ENCODE results near the gene DENND2A.
A peak's percentile ranks its signal among the peaks of the same experiment; 100 is the strongest.
"Not testable (repeated sequence)": the region's sequence is repeated elsewhere in the genome, so short reads cannot be mapped to it uniquely, and the experiment has no call there.

DENND2A gene

DNA sequence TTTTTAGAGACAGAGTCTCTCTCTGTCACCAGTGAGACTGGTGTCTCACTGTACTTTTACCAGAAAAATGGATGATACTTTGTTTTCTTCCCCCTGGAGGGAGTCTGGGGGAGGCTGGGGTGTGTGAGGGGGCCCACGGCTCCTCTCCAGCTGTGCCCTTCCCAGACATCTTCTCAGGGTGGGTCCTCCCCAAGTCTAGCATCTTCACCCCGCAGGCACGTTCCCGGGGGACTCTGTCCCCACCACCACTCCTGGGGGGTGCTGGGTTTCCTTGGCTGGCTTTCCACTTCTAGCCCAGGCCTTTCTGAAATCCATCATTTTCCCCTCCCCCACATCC, 99.5 kb downstream of the DENND2A start:
- no peaks in the 10 kb centered on the region for H3K9me3 Mint-ChIP-seq
- ATAC-seq (no peak), DNase-seq (no peak)
- H3K4me1 Mint-ChIP-seq, result no peaks in the 10 kb centered on the region
- peaks cover 37% of the 10 kb centered on the region for H3K27me3 Mint-ChIP-seq
- no peak overlapping the region for H3K4me3 Mint-ChIP-seq
- H3K27ac Mint-ChIP-seq, result no peak overlapping the region

DNA sequence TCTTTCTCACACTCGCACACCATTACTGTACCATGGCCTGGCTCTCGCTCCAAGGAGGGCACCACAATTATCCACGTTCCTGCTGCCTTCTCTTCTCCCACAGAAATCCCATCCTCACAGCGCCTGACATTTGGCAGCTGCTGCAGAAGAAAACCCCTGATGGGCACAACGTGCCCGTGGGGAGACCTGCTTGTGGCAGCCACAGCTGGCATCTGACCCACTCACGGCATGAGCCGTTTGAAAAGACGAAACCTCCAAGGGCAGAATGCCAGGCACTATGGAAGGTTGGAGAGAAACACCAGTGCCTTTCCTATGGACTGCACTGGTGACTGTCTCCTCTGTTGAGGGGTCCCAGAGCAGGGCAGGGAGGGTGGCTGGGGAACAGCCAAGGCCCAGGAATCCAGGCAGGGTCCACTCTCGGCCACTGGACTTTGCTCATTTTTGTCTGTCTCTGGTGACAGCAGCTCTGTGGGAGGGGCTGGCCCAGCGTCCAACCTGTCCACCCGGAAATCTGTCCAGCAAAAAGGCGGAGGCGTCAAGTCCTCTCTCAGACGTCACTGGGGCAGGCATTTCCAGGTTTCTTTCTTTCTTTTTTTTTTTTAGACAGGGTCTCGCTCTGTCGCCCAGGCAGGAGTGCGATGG, 100.4 kb downstream of the DENND2A start:
- no peaks in the 10 kb centered on the region for H3K4me1 Mint-ChIP-seq
- H3K27ac Mint-ChIP-seq, result no peak overlapping the region
- peaks cover 37% of the 10 kb centered on the region for H3K27me3 Mint-ChIP-seq
- no peak for DNase-seq
- no peak for ATAC-seq
- no peak overlapping the region for H3K4me3 Mint-ChIP-seq
- H3K9me3 Mint-ChIP-seq, result no peaks in the 10 kb centered on the region

DNA sequence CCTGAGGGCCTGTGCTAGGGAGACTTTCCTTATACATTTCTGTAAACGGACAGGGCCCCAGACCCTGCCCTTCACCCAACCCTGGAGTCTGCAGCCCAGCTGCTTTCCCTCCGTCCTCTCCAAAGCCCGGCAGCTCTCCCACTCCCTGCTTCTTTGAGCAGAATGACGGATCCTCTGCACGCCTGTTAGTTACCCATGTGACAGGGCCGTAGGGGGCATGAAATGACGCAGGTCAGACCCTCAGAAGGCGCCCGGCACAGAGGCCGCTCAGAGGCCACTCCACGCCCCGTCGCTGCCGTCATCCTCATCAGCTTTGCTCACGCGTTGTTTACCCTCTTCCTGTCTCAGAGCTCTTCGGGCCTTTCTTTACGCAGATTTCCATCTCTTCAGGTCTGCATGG, 101.2 kb downstream of the DENND2A start:
- DNase-seq, result no peak
- no peaks in the 10 kb centered on the region for H3K9me3 Mint-ChIP-seq
- H3K4me1 Mint-ChIP-seq, result no peaks in the 10 kb centered on the region
- no peak for ATAC-seq
- H3K27me3 Mint-ChIP-seq, result peaks cover 37% of the 10 kb centered on the region
- no peak overlapping the region for H3K27ac Mint-ChIP-seq
- no peak overlapping the region for H3K4me3 Mint-ChIP-seq

DNA sequence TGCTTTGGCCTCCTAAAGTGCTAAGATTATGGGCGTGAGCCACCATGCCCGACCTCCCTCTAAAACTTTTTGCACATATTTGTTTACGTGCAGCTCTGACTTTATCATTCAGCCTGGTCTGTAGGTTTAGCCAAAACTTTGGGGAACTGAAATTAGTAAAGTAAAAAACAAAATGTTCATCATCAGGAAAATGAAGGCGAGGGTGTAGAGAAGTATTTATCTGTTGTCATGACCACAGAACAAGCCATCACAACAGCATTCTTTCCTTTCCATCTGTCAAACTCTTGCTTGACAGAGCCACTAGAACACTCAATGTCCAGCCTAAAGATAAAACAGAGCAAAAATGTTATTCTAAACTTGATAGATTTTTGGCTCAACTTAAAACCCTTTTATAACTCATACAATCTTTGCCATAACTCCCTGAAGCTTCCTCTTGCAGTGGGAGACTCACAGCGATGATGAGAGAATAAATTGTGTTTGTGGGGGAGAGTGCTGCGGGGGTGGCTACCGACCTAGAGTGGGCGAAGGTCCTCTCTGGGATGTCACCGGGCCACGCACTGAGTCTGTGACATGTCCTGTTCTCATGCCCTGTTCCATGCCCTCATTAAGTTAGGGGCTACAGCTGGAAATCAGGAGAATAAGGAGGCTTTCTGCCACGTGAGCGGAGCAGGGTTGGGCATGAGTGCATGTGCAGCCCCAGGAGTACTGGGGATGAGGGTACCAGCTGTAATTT, 102.7 kb downstream of the DENND2A start:
- no peaks in the 10 kb centered on the region for H3K9me3 Mint-ChIP-seq
- ATAC-seq (no peak), DNase-seq (no peak)
- no peak overlapping the region for H3K27ac Mint-ChIP-seq
- H3K4me1 Mint-ChIP-seq, result no peaks in the 10 kb centered on the region
- H3K4me3 Mint-ChIP-seq, result no peak overlapping the region
- peaks cover 41% of the 10 kb centered on the region for H3K27me3 Mint-ChIP-seq

DNA sequence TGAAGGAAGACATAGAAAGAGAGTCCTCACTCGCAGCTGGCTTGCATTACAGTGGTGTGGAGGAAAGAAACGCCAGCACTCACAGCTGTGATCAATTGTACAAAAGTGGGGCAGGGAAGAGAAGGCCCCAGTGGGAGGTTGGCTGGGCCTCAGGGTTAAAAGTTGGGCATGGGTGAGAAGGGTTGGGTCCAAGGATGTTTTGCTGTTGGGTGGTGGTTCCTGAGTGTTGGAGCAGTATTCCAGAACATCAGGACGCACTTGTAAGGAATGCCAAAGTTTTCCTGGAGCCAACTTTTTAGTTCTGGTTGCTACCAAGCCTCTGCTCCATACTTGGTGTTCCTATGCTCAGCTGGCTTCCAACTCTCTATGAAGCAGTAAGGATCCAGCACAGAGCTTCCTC, 105.9 kb downstream of the DENND2A start:
- no peak overlapping the region for H3K4me3 Mint-ChIP-seq
- H3K27ac Mint-ChIP-seq, result no peak overlapping the region
- peaks cover 18% of the 10 kb centered on the region for H3K27me3 Mint-ChIP-seq
- H3K9me3 Mint-ChIP-seq, result no peaks in the 10 kb centered on the region
- H3K4me1 Mint-ChIP-seq, result no peaks in the 10 kb centered on the region
- no peak for ATAC-seq
- DNase-seq, result no peak

DNA sequence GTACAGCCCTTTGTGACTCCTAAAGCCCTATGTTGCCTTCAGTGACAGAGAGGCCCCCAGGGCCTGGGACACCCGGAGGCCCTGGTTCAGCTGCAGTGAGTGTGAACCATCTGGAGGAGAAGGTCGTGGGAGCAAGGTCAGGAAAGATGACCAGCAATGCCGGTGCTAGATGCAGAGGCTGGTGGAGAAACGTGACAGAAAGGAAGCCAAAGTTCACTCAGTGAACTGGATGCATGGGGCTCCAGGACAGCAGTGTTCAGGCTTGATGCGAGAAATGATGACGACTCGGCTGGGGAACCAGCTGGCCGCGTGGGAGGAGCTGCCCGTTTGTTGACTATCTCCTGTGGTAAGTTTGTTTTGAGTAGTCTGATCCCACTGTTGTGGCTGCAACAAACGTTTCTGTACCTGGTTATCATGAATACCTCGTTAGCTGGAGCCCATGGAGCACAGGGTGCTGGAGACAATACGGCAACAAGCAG, 107.2 kb downstream of the DENND2A start:
- no peaks in the 10 kb centered on the region for H3K9me3 Mint-ChIP-seq
- no peaks in the 10 kb centered on the region for H3K4me1 Mint-ChIP-seq
- ATAC-seq (no peak), DNase-seq (no peak)
- peaks cover 18% of the 10 kb centered on the region for H3K27me3 Mint-ChIP-seq
- no peak overlapping the region for H3K4me3 Mint-ChIP-seq
- peak overlapping the region in 1 of 2 donors; percentile 68 for H3K27ac Mint-ChIP-seq

DNA sequence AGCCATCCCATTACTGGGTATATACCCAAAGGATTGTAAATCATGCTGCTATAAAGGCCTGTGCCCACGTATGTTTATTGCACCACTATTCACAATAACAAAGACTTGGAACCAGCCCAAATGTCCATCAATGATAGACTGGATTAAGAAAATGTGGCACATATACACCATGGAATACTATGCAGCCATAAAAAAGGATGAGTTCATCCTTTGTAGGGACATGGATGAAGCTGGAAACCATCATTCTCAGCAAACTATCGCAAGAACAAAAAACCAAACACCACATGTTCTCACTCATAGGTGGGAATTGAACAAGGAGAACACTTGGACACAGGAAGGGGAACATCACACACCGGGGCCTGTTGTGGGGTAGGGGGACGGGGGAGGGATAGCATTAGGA, 111.2 kb downstream of the DENND2A start:
- DNase-seq, ATAC-seq, H3K27ac Mint-ChIP-seq, H3K4me3 Mint-ChIP-seq, H3K9me3 Mint-ChIP-seq: not testable (repeated sequence)
- H3K4me1 Mint-ChIP-seq, result peaks cover 19% of the 10 kb centered on the region
- H3K27me3 Mint-ChIP-seq, result peaks cover 25% of the 10 kb centered on the region

DNA sequence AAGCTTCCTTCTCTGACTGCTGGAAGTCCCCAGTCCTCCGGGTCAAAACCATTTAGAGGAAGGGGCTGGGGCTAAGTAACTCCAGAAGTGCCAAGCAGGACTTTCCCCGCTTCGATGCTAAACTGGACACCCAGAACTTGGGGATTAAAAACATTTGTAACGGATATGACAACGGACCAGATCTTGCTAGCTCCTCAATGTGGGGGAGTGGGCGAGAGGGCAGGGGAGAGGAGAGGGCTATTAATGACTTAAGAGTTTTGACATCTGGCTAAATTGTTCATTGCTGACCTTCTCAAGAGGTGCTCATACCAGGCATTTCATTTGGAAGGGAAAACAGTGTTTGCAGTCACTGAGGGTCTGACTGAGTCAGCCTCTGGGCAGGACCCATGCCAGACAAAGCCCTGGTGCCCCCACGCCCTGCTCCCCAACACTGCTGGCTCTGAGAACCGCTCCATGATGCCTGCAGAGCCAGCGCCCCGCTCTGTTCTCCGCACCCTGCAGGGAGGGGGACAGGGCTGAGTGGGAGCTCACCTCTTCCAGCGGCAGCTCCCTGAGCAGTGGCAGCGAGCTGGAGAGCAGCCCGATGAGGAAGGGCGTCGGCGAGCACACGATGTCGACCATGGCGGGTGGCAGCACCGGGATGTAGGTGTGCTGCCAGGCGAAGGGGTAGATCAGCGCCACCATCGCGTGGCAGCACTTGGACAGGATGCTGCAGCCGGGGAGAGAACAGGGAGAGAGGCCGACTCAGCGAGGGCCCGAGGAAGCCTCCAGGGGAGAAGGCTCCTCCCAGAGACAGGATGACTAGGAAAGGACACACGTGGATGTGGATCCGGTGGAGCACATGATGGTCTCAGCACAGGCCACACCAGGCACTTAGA, 113.6 kb downstream of the DENND2A start:
- H3K27me3 Mint-ChIP-seq, result peaks cover 13% of the 10 kb centered on the region
- DNase-seq (no peak), ATAC-seq (no peak)
- no peaks in the 10 kb centered on the region for H3K9me3 Mint-ChIP-seq
- no peak overlapping the region for H3K4me3 Mint-ChIP-seq
- H3K4me1 Mint-ChIP-seq, result peaks cover 19% of the 10 kb centered on the region
- no peak overlapping the region for H3K27ac Mint-ChIP-seq

DNA sequence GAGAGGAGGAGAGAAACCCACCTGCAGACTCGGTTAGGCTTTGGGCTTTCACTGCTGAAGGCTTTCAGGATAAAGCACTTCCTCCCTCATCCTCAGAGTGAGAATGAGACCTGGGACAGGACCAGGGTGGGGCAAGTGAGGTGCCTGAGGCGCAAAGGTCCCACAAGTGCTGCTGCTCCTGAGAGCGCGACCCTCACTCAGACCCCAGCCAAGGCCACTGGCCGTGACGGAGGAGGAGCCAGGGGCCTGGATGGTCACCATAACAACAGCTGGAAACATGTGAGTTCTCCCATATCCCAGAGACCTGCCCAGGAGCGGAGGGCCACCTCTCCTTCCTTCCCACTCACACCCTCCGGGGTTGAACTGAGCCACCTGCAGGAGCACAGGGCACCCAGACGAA, 114.4 kb downstream of the DENND2A start:
- Mint-ChIP-seq H3K27ac (no peak overlapping the region), H3K4me3 (no peak overlapping the region), H3K9me3 (no peaks in the 10 kb centered on the region), H3K27me3 (peaks cover 13% of the 10 kb centered on the region), H3K4me1 (peaks cover 19% of the 10 kb centered on the region)
- no peak for DNase-seq
- ATAC-seq, result no peak

DNA sequence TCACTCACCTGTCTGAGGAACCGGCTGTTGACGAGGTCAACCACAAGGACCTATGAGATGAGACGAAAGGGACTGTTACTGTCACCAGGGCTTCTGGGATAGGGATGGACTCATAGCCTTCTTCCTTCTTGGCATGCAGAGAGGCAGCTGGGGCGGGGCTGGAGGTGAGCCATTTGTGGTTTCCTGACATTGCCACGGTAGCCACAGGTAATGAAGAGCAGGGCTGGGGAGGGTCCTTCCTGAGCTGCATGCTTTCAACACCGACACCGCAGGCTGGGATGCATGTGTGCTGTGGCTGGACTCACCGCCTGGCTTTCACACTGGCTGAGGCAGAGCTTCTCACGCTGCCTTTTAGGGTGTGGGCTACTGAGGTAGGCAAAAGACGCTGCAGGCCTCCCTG, 114.9 kb downstream of the DENND2A start:
- no peak overlapping the region for H3K27ac Mint-ChIP-seq
- DNase-seq, result peak in 1 of 2 donors; percentile 33
- H3K27me3 Mint-ChIP-seq, result peaks cover 13% of the 10 kb centered on the region
- peak; percentile 86 for ATAC-seq
- no peaks in the 10 kb centered on the region for H3K9me3 Mint-ChIP-seq
- no peak overlapping the region for H3K4me3 Mint-ChIP-seq
- H3K4me1 Mint-ChIP-seq, result peaks cover 19% of the 10 kb centered on the region

DNA sequence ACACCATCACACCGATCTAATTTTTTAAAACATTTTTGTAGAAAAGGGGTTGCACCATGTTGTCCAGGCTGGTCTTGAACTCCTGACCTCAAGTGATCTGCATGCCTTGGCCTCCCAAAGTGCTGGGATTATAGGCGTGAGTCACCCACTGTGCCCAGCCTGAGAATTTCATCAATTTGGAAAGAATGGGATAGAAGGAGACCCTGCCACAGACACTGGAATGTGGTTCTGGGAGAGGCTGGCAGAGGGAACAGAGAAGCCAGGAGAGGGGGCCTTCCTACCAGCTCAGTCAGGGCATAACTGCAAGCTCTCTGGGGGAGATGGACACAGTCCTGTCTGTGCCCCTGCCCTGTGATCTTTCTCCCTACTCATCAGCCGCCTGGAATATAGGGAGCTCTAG, 119.2 kb downstream of the DENND2A start:
- no peak overlapping the region for H3K4me3 Mint-ChIP-seq
- no peaks in the 10 kb centered on the region for H3K9me3 Mint-ChIP-seq
- ATAC-seq (no peak), DNase-seq (no peak)
- H3K27ac Mint-ChIP-seq, result no peak overlapping the region
- peaks cover 17% of the 10 kb centered on the region for H3K4me1 Mint-ChIP-seq
- H3K27me3 Mint-ChIP-seq, result peaks cover 11% of the 10 kb centered on the region

DNA sequence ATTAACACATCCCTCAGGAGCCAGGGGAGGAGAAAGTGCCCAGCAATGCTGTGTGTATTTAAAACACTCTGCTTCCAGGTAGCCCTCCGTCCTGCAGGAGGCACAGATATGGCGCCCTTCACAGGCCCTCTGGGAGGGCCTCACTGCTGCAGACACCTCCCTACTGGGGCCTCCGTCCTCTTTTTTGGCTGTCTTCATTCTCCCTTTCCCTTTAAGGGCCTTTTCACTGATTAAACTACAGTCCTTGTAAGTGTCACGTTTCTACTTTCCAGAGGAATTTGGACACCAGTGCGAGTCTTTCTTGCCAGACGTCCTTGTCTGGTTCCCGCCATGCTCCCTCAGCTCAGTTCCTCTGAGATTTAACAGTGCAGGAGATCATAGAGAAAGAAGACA, 121.6 kb downstream of the DENND2A start:
- peak overlapping the region in 1 of 2 donors; percentile 34 for H3K27ac Mint-ChIP-seq
- peaks cover 10% of the 10 kb centered on the region for H3K27me3 Mint-ChIP-seq
- no peak overlapping the region for H3K4me3 Mint-ChIP-seq
- no peaks in the 10 kb centered on the region for H3K9me3 Mint-ChIP-seq
- H3K4me1 Mint-ChIP-seq, result peaks cover 6% of the 10 kb centered on the region
- DNase-seq, result no peak
- ATAC-seq, result no peak

DNA sequence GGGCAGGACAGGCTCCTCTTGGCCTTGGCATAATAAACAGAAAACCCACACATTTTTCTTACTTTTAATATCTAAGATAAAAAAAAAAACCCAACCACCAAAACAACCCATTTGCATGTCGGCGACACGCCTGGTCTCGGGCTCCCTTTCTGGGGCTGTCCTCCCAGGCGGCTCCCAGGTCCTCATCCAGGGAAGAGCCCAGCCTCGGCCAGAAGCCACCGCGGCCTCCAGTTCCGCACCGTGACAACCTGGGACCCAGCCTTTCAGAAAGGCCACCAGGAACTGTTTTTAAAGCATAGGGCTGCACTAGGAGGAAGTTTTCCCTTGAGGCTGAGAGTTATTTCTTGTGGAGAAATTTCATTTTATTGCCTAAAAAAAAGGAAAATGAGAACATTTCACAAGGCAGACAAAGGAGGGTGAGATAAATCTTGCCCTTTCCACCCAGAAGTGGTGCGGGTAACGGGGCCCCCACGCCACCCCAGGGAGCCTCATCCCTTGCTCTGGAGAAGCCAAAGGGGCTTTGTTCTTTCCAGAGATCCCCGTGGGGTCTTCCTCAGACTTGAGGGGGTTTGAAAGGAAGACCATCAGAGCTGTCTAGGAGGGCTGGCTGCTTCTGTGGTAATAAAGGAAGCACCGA, 122.1 kb downstream of the DENND2A start:
- Mint-ChIP-seq H3K27ac (peak overlapping the region in 1 of 2 donors; percentile 42), H3K4me3 (peak overlapping the region in 1 of 2 donors; percentile 42), H3K27me3 (peaks cover 10% of the 10 kb centered on the region), H3K4me1 (peaks cover 6% of the 10 kb centered on the region), H3K9me3 (no peaks in the 10 kb centered on the region)
- DNase-seq (no peak), ATAC-seq (no peak)

DNA sequence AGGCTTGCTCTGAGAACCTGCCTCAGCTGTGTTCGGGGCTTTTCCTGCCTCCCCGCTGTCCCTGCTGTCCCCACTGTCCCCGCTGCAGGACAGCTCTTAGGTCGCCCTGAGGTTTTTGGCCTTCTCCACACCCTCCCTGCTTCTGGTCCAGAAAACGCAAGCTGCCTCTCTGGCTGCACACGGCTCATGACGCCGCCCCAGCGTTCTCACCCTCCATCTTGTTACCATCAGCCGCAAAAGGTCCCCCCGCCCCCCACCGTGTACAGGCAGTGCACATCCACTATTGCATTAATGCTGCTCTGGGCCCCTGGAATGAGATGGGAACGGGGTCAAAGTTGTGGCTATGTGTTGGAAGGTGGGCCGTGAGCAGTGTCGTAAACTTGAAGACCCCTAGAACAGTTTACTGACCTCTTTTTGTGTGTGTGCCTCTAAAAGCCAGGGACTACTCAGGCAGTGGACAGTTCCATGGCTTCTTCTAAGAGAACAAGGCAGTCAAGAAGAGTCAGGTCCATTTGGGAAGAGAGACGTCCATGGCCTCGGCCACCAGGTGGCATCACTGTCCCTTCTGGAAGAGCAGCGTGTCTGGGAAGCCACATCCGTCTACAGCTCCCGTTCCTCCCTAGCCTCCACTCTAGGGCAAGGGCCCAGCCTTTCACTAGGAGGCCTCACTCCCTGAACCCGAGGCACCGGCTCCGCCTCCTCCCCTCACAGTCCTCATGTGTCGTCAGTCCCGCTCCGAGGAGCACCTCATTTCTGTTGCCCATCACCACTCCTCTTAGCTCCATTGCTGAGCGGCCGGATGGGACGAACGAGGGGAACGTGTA, 122.9 kb downstream of the DENND2A start:
- peak overlapping the region in 1 of 2 donors; percentile 42 for H3K27ac Mint-ChIP-seq
- no peaks in the 10 kb centered on the region for H3K9me3 Mint-ChIP-seq
- H3K4me1 Mint-ChIP-seq, result peaks cover 6% of the 10 kb centered on the region
- DNase-seq (peak; percentile 49 to 59), ATAC-seq (peak; percentile 85)
- H3K4me3 Mint-ChIP-seq, result peak overlapping the region in 1 of 2 donors; percentile 42
- peaks cover 10% of the 10 kb centered on the region for H3K27me3 Mint-ChIP-seq

All from stimulated activated naive CD8-positive, alpha-beta T cell treated with anti-CD3 and anti-CD28 coated beads, Interleukin-15, amount 100 ng/mL, for 72 hours (primary cell).